Pancreas (tissue), 10 donors: ENCODE measurements around the gene TRNAU1AP. TPM values are rescaled to one million over a fixed set of nuclear protein-coding genes. Genes with fewer than 3 reads are reported as not detected.

Source experiments
- ATAC-seq, 4 donors: fragments of 200-7000 bp; cut with Tn5 transposase; one replicate each; pipeline versions ENCODE4 v1.8.0 to v1.9.1; 2020; ENCODE audit warnings: mild to moderate bottlenecking in 4 of 4, moderate library complexity in 4 of 4
- DNase-seq, 6 donors: peaks; one replicate each; pipeline ENCODE4 v3.0.0-alpha.2; 2020
- FAIRE-seq: peaks from 2 replicates; lab custom pipeline; 2012; peaks lifted over from hg19 to GRCh38; lab: Jason Lieb, UNC
- H3K27ac ChIP-seq, 4 donors: fragments of 200-600 bp; sonication (generic); 1 replicate in 3 of 4; 2 replicates in 1 of 4; pipeline versions ENCODE4 v1.5.0 to v1.8.0; 2020
- H3K27me3 ChIP-seq, 4 donors: fragments of 200-600 bp; one replicate each; pipeline ENCODE4 v1.8.0; 2021
- H3K36me3 ChIP-seq, 3 donors: fragments of 200-600 bp; sonication (generic) in 1 of 3; one replicate each; pipeline versions ENCODE4 v1.5.0 to v1.8.0; 2020 to 2021
- H3K4me1 ChIP-seq, 3 donors: fragments of 200-600 bp; one replicate each; pipeline ENCODE4 v1.8.0; 2021
- H3K4me3 ChIP-seq, 4 donors: fragments of 200-600 bp; sonication (generic) in 2 of 4; one replicate each; pipeline versions ENCODE4 v1.5.0 to v1.8.0; 2020 to 2021
- H3K9me3 ChIP-seq, 4 donors: fragments of 200-600 bp; one replicate each; pipeline ENCODE4 v1.8.0; 2021
- WGBS, 2 donors: extraction: QIAGEN DNeasy Blood & Tissue Kit; methylation state at CpG; one replicate each; pipeline ENCODE4 v1.1.7; 2013; 5-methylcytosine and 5-hydroxymethylcytosine counted together
- intact Hi-C, 3 donors: fragments of 100-400 bp; cut with DNase I; formaldehyde crosslinking; loops; one replicate each; pipeline versions ENCODE4 v1.11.1 to v1.14.2; 2022
- polyA plus RNA-seq, 2 donors: library from polyadenylated mRNA; stranded (reverse); fragments of 200-250 nt; gene quantifications; one replicate each; pipeline ENCODE4 v1.2.3, GENCODE V29; 2013
- total RNA-seq, 6 donors: library from RNA; stranded (reverse); fragmentation: NEBNext Ultra II Directional in 4 of 6; extraction: Animal tissue kit (Norgen Biotek cat#: 25700) in 4 of 6; gene quantifications; one replicate each; pipeline versions ENCODE4 v1.2.1 to v1.2.4, GENCODE V29; 2021 to 2023
- TF ChIP-seq, protein P1 (sequence below), 4 donors: fragments of 200-600 bp; sonication (generic) in 3 of 4; IDR thresholded peaks; one replicate each; pipeline versions ENCODE4 v1.5.0 to v1.8.0; 2021; ENCODE audit warnings: antibody characterized with exemption in 4 of 4
- donor health status: healthy with polysubstance abuse.
- donor health status: DM: no; HTN: no; CAD: no; lungs with moderate emphysema.
- donor health status: DM: no; HTN: no; CAD: no.
- donor health status: control.
- donor health status: control.
- donor health status: Bipolar disorder and iron deficiency.
- donor health status: DM: yes; HTN: yes; CAD: no.
- donor health status: DM: no; HTN: no; CAD: no.
- donor health status: DM: no; HTN: no; CAD: no.
- donor health status: DM: yes; HTN: yes; CAD: no.

The TRNAU1AP gene
- total and polyA plus RNA-seq, 8 donors, result 5.5 to 17.8 (median 10.5) TPM

DNA sequence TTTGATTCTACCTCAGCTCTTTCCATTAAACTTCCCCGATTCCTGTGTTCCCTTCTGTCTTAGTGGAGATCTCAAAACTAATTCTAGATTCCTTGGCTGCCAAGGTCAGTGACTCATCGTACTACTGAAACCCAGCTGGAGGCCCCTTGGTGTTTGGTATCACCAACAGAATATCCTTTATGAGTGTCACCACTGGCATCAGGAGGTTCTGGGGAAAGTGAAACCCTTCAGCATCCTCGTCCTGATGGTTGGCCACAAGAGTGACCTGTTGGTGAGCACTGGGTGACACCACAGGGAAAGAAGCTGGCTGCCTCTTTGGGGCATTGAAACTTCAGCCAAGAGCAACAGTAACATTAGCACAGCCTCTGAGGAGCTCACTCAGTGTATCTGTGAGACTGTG is 48.8 kb downstream of the TRNAU1AP start:
- Histone ChIP-seq H3K27ac (no peak overlapping the region), H3K4me1 (no peaks in the 10 kb centered on the region), H3K27me3 (no peaks in the 10 kb centered on the region), H3K36me3 (peaks cover 0 to 17% (median 12%) of the 10 kb centered on the region in 3 donors), H3K4me3 (no peak overlapping the region), H3K9me3 (no peaks in the 10 kb centered on the region)
- WGBS, 2 donors, result 79 to 84% methylated on average over 3 of the region's 3 CpGs
- no peak for FAIRE-seq
- no peak for DNase-seq
- peak in 2 of 4 donors; percentile 31 to 37 for ATAC-seq
- TF ChIP-seq, protein P1, sequence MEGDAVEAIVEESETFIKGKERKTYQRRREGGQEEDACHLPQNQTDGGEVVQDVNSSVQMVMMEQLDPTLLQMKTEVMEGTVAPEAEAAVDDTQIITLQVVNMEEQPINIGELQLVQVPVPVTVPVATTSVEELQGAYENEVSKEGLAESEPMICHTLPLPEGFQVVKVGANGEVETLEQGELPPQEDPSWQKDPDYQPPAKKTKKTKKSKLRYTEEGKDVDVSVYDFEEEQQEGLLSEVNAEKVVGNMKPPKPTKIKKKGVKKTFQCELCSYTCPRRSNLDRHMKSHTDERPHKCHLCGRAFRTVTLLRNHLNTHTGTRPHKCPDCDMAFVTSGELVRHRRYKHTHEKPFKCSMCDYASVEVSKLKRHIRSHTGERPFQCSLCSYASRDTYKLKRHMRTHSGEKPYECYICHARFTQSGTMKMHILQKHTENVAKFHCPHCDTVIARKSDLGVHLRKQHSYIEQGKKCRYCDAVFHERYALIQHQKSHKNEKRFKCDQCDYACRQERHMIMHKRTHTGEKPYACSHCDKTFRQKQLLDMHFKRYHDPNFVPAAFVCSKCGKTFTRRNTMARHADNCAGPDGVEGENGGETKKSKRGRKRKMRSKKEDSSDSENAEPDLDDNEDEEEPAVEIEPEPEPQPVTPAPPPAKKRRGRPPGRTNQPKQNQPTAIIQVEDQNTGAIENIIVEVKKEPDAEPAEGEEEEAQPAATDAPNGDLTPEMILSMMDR (IDR thresholded peaks at IDR 0.05), result no peak
- intact Hi-C loops, result loop anchor here in 1 of 3 donors (10.0 kb wide), 1 partner anchor 77 kb away; no protein-coding TSS in a partner anchor

DNA sequence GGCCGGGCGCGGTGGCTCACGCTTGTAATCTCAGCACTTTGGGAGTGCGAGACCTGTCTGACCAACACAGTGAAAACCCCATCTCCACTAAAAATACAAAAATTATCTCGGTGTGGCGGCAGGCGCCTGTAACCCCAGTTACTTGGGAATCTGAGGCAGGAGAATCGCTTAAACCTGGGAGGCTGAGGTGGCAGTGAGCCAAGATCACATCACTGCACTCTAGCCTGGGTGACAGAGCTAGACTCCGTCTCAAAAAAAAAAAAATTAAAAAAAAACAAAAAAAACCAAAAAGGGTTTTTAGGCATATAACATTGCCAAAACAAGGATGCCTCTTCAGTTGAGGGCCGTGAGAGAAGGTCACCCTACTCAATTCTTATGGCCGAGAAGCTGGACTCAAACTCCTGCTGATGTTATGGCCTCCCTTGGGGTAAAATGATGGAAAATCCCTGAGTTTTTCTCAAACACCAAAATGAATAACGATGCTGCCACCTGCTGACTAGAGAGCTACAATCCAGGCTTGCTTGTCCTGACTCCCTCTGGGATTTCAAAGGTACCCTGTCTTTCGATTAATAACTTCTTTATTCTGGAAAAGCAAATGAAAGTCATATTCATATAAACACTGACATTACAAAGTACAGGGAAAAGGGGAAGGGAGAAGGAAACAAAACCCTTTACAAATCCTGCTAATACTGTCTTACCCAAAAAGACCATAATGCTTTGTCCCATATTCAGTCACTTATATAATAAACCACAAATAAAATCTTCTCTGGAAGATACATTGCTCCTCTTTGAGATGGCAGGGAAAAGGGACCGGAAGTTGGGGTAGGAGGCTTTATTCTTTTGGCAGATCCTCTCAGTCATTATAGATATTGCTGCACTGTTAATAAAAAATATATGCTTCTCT is 49.9 kb downstream of the TRNAU1AP start:
- no peak for FAIRE-seq
- peaks cover 0 to 22% (median 12%) of the 10 kb centered on the region in 3 donors for H3K36me3 ChIP-seq
- TF ChIP-seq, protein P1 (IDR thresholded peaks at IDR 0.05), result peak in 3 of 4 donors; percentile 17 to 41 (median 39)
- no peaks in the 10 kb centered on the region for H3K27me3 ChIP-seq
- H3K9me3 ChIP-seq, result no peaks in the 10 kb centered on the region
- peak in 3 of 6 donors; percentile 43 to 66 (median 45) for DNase-seq
- peak; percentile 46 to 87 (median 86) for ATAC-seq
- WGBS, 2 donors, result 65 to 74% methylated on average over 15 of the region's 15 CpGs
- no peak overlapping the region for H3K27ac ChIP-seq
- no peak overlapping the region for H3K4me3 ChIP-seq
- no peaks in the 10 kb centered on the region for H3K4me1 ChIP-seq
- intact Hi-C loops, result loop anchor here in 1 of 3 donors (10.0 kb wide), 1 partner anchor 78 kb away; no protein-coding TSS in a partner anchor

DNA sequence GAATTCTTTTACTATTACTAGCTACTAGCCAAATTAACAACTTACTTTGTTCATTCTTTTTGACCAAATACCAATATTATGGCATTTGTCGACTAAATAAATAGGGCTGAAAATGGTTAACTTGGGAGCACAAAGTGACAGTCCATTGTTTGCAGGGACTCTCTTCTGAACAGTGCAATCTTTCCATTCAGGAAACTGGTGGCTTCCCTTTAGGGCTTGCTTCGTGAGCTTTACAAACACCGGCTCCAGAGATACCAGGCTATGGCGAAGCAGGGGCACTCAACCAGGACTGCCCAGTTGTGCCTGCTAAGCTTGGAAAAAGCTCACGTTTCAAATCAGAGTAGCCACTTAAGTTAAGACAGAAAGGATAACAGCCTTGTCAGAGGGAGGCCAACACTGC is 51.5 kb downstream of the TRNAU1AP start:
- intact Hi-C loops, result loop anchor here in 1 of 3 donors (10.0 kb wide), 1 partner anchor 80 kb away; no protein-coding TSS in a partner anchor
- ATAC-seq (no peak), FAIRE-seq (no peak), DNase-seq (no peak)
- Histone ChIP-seq H3K27me3 (no peaks in the 10 kb centered on the region), H3K4me1 (no peaks in the 10 kb centered on the region), H3K36me3 (peaks cover 0 to 33% (median 12%) of the 10 kb centered on the region in 3 donors), H3K9me3 (no peaks in the 10 kb centered on the region), H3K4me3 (no peak overlapping the region), H3K27ac (no peak overlapping the region)
- TF ChIP-seq, protein P1 (IDR thresholded peaks at IDR 0.05), result no peak
- 87 to 89% methylated on average over 5 of the region's 5 CpGs for WGBS, 2 donors

DNA sequence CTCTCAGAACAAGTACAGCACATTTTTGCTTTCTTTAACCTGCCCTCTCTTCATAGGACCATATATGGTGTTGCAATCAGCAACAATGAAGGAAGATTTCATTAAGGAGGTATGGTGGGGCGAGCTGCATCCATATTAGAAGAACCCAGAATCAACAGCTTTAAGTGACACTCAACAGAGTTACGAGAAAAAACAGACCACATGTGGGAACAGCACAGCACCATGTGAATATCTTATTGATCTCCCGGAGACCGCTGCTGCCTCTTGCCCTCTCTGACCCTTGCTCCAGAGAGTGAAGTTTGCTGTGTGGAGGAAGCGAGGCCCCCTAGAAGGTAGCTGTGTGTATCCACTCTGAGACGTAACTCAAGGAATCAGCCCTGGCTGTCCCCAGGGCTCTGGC is 52.1 kb downstream of the TRNAU1AP start:
- no peaks in the 10 kb centered on the region for H3K9me3 ChIP-seq
- H3K4me1 ChIP-seq, result no peaks in the 10 kb centered on the region
- no peaks in the 10 kb centered on the region for H3K27me3 ChIP-seq
- DNase-seq, result no peak
- peaks cover 0 to 38% (median 12%) of the 10 kb centered on the region in 3 donors for H3K36me3 ChIP-seq
- FAIRE-seq, result no peak
- WGBS, 2 donors, result 90 to 94% methylated on average over 6 of the region's 6 CpGs
- no peak overlapping the region for H3K27ac ChIP-seq
- no peak overlapping the region for H3K4me3 ChIP-seq
- intact Hi-C loops, result loop anchor here in 1 of 3 donors (10.0 kb wide), 1 partner anchor 80 kb away; no protein-coding TSS in a partner anchor
- no peak for ATAC-seq
- TF ChIP-seq, protein P1 (IDR thresholded peaks at IDR 0.05), result no peak
